GM13977 (cell line): ENCODE results near the gene SLC1A7.

Source experiments
- DNase-seq: peaks from one replicate; pipeline ENCODE4 v3.0.0; 2012; ENCODE audit warnings: low spot score
- CTCF ChIP-seq: IDR thresholded peaks from 2 replicates; pipeline ENCODE4 v1.5.1; 2012; ENCODE audit warnings: mild to moderate bottlenecking, control low read depth; ENCODE audit not compliant: insufficient read depth; ENCODE audit errors: extremely low read depth, missing control alignments
- in situ Hi-C: fragments of 300-500 bp; cut with MboI; formaldehyde crosslinking; loops from one replicate; pipeline ENCODE4 v1.12.0; 2022; ENCODE audit warnings: low sequenced_read_pairs, low pct_unique_long_range_greater_than_20kb, mixed read lengths, inconsistent platforms; ENCODE audit not compliant: unreplicated experiment

Gene SLC1A7

DNA sequence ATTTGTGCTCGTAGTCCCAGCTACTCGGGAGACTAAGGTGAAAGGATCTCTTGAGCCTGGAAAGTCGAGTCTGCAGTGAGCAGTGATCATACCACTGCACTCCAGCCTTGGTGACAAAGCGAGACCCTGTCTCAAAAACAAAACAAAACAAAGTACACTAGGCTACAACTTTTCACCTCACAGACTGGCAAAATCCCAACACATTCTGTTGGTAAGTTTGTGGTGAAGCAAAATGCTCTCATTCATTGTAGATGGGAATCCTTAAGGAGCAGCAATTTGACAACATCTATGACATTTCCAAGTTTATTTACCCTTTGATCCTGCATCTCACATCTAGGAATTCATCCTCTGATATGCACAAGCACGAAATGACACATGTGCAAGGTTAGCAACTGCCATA is 20.2 kb upstream of the SLC1A7 start:
- in situ Hi-C loops = no loop called here
- TF ChIP-seq CTCF = no peak
- no peak for DNase-seq

GRCh38 chr1:53160924-53161378 is 18.5 kb upstream of the SLC1A7 start:
- TF ChIP-seq CTCF = no peak
- in situ Hi-C loops = no loop called here
- no peak for DNase-seq

GRCh38 chr1:53158900-53159299 is 16.5 kb upstream of the SLC1A7 start:
- DNase-seq = no peak
- in situ Hi-C loops = no loop called here
- TF ChIP-seq CTCF = no peak

DNA sequence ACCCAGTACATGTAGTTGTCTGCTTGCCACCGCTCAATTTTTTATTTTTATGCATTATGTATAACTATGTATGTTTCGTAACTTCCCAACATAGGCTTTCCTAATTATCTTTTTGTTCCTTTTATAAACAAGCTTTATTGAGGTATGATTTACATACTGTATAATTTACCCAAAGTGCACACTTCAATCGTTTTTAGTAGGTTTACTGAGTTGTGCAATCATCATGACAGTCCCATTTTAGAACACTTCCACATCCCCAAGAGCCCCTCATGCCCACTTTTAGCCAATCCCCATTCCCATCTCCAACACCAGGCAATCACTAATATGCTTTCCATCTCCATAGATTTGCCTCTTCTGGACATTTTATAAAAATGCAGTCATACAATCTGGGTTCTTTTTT is 14.3 kb upstream of the SLC1A7 start:
- no peak for TF ChIP-seq CTCF
- in situ Hi-C loops = no loop called here
- no peak for DNase-seq

GRCh38 chr1:53155945-53156344 is 13.5 kb upstream of the SLC1A7 start:
- TF ChIP-seq CTCF = no peak
- DNase-seq = no peak
- in situ Hi-C loops = no loop called here

- in situ Hi-C loops = no loop called here
- TF ChIP-seq CTCF = no peak
- DNase-seq = no peak
Observed at GRCh38 chr1:53155534-53155933, 13.1 kb upstream of the SLC1A7 start.

- TF ChIP-seq CTCF = no peak
- in situ Hi-C loops = no loop called here
- no peak for DNase-seq
Observed at GRCh38 chr1:53154859-53155438, 12.5 kb upstream of the SLC1A7 start.
